Measurements from ENCODE around the gene ZFAND2A.
"Not testable (repeated sequence)": the region's sequence is repeated elsewhere in the genome, so short reads cannot be mapped to it uniquely, and the experiment has no call there.

The ZFAND2A gene

DNA sequence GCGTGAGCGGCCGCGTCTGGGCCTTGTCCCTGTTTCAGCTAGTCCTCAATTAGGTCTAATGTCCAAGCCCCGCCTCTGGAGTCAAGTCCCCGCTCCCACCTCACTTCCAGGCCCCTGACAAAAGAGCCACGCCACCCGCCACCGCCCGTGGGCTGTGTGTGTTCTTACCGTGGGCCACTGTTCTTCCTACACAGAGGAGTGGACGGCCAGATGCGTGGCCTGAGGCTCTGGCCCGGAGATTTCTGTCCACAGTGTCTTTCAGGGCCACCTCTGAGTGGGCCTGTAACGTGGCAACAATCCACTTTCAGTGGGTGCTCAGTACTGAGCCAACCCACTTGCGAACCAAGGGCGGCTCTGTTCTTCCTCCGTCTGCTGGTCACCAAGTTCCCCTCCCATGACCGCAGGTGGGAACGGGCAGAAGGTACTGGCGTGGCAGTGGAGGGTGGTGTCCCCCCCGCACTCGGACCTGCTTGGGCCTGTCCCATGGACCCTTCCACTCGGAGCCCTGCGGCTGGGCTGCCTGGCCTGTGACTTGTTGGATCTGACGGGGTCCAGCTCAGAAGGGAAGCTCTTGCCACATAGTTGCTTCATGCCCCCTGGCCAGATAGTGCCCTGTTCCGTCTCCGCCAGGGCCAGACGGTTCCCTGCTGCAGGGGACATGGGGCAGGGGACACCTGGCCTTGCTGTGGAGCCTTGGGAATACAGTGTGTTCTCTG is 15.0 kb upstream of the ZFAND2A start:
- no peak for DNase-seq

DNA sequence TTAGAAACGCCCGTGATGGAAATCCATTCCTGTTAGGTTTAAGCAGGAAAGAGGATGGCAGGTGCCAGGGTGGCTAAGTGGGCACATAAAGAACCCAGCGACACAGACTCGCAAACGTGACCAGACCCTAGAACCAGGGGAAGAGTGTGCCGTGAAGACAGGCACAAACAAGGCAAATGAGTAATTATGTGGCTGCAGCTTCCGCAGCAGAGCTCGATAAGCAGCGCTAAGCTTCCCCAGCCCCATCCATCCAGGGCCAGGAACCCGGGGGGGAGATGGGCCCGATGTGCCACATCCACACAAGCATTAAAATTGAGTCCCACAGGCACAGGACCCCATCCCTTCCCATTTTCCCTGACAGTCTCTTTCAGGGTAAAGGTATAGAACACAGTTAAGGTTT is 14.0 kb upstream of the ZFAND2A start:
- no peak for DNase-seq

DNA sequence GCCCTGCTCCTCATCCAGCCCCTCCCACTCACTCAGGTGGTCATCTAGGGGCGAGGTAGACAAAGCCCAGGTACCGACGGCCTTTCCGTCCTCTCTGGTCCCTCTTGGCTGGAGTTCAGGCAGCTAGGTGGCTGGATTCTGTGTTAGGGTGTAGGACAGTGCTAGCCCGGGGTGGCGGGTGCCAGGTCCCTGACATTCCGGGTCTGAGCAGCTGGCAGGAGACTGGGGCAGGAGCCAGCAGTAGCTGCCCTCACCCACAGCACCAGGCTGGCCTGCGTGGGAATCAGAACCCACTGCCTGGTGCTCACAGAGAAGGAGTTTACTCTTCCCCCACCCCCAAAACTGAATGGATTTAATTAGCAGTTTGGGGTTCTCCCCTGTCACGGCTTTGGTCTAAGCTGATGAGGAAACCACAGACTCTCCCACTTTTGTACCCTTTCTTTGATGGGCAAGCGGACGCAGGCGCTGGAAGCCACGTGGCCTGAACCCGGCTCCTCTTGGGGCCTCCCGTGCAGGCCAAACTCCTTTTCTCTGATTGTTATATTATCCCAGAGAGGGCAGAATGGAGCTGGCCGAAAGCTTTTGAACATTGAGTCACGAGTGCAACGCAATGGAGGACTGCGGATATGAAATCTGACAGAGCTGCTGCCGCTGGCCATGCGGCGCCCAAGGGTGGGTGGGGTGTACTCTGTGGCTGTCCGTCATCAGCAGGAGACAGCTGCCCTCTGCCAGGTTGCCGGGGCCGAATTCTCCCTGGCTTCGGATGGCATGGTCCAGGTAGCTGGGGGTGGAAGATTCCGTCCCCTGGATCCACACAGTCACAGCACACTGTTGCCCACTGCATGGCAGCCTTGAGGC is 12.9 kb upstream of the ZFAND2A start:
- no peak for DNase-seq

DNA sequence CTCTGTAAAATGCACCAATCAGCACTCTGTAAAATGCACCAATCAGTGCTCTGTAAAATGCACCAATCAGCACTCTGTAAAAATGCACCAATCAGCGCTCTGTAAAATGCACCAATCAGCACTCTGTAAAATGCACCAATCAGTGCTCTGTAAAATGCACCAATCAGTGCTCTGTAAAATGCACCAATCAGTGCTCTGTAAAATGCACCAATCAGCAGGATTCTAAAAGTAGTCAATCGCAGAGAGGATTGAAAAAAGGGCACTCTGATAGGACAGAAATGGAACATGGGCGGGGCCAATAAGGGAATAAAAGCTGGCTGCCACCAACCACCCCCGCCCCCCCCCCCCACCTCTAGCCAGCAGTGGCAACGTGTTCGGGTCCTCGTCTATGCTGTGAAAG is 11.5 kb upstream of the ZFAND2A start:
- peak; percentile 34 for DNase-seq

DNA sequence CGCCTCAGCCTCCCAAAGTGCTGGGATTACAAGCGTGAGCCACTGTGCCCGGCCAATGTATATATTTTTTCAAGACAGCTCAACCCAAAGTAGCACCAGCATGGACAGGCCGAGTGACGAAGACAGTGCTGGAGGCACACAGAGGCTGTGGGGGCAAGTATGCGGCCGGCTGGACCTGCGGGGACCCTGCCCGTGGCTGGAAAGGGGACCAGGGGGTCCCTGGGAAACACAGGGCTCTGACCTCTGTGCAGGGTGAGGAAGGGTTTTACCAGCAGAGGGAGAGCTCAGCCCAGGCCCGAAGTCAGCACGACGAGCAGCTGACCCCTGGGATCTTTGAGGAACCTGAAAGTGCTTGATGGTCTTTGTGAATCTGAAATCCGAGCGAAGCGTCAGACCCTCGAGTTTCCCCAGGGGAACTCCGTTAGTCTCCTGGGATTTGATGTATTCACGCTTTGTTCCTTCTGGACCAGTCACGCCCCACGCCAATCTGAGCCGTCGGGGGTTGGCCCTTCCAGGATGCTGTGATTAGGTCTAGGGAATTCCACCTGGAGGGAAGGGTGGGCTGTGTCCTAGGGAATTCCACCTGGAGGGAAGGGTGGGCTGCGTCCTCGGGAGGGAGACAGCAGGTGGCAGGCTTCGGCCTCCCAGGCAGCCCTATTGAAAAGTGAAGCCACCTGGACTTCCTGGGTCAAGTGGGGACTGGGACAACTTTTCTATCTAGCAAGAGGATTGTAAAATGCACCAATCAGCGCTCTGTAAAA is 10.9 kb upstream of the ZFAND2A start:
- no peak for DNase-seq

DNA sequence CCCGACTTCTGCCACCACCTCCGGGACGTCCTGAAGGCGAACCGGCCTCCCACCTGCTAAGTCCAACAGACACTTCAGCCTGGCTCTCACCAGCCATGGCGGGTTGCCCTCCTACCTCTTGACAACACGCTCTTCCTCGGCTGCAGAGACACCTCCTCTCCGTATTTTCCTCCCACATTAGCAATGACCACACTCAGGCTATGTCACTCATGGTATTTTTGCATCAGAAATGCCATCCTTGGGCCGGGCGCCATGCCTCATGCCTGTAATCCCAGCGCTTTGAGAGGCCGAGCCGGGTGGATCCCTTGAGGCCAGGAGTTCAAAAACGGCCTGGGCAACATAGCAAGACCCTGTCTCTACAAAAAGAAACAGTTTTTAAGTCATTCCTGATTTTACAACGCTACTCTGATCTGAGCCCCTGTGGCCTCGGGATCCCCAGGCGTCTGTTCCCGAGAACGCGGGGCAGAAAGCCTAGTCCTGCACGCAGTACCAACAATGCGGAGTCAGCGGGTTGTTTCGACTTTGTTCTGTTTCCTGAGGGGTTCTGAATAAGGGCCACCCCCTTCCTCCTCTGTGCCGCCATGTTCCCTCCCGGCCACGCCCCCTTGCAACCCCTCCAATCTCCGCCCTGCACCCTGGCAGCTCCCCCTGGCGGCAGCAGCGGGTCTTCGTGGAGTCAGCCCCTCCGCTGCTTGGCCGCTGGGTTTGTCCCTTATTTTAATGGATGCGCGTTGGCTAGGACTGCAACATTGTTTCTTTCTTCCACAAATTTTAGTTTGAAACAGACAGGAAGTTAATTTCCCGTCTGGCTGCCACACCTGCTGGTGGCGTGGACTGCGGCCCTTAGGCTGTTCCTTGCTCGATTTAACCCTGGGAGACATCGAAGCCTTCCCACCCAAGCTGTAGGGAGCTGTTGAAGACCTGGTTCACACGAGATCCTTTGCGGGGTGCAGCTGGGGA is 9.7 kb upstream of the ZFAND2A start:
- DNase-seq = peak; percentile 98

DNA sequence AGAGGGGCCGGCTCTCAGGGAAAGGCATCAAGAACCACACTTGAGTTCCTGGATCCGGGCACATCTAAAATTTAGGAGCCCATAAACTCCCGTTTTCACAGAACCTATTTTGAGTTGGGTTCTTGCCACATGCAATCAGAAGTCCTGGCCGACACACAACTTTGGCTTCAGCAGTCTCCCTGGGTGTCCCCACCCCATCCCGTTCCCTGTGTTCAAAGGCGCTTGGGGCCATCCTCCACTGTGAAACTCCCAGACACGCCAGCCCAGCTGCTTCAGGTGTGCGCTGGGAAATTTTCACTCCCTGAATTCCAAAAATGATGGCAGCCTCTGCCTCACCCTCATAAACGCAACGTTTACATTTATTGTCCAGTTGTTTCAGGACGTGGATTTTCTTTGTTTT is 8.4 kb upstream of the ZFAND2A start:
- DNase-seq = no peak

DNA sequence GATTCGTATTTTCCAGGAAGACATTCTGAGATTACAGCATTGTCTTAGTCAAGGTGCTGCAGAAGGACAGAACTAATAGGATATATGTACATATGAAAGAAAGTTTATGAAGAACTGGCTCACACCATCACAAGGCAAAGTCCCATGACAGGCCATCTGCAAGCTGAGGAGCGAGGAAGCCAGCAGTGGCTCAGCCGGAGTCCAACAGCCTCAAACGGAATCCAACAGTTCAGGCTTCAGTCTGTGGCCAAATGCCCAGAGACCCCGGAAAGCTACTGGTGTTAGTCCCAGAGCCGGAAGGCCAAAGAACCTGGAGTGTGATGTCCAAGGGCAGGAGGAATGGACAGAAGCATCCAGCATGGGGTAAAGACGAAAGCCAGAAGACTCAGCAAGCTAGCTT is 4.4 kb upstream of the ZFAND2A start:
- DNase-seq = no peak

DNA sequence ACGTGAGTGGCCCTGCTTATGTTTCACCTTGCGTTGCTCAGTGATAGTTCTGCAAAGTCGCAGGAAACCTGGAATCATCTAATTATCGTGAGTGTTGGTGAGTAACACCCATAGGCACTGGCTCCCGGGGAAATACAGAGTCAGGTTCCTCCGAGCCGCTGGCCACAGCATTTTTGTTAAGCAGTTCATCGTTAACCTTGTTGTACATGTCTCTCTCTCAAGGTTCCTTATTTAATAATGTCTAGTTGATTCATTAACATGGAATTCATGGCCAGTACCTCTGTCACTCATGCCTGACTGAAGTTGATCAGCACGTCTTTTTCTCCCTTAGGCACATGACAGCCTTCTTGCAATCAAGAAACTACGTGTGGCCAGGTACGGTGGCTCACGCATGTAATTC is 3.1 kb upstream of the ZFAND2A start:
- DNase-seq = no peak

DNA sequence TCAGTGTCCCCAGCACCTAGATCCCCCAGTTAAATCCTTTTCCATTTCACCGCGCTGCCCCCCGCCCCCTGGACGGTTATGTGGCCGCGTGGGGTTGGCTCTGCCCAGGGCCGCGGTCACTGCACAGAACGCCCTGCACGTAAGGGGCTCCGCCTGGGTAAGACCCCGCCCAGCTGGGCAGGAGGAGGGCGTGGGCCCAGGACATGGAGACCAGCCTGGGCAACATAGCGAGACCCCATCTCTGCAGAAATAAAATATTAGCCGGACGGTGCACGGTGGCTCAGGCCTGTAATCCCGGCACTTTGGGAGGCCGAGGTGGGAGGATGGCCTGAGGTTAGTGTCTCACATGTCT is 650 bp upstream of the ZFAND2A start:
- DNase-seq = no peak

DNA sequence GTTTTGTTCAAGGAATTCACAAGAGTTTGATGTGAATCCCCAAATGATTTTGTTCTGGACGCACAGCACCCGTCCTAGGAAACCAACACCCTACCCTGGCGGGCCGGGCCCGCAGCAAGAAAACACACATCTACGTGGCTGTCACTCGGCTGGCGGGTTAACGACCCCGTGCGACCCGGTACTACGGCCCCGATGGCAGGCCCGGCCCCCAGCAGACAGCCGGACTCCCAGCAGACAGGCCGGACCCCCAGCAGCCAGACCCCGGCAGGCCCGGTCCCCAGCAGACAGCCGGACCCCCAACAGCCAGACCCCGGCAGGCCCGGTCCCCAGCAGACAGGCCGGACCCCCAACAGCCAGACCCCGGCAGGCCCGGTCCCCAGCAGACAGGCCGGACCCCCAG is 765 bp downstream of the ZFAND2A start:
- DNase-seq = not testable (repeated sequence)

DNA sequence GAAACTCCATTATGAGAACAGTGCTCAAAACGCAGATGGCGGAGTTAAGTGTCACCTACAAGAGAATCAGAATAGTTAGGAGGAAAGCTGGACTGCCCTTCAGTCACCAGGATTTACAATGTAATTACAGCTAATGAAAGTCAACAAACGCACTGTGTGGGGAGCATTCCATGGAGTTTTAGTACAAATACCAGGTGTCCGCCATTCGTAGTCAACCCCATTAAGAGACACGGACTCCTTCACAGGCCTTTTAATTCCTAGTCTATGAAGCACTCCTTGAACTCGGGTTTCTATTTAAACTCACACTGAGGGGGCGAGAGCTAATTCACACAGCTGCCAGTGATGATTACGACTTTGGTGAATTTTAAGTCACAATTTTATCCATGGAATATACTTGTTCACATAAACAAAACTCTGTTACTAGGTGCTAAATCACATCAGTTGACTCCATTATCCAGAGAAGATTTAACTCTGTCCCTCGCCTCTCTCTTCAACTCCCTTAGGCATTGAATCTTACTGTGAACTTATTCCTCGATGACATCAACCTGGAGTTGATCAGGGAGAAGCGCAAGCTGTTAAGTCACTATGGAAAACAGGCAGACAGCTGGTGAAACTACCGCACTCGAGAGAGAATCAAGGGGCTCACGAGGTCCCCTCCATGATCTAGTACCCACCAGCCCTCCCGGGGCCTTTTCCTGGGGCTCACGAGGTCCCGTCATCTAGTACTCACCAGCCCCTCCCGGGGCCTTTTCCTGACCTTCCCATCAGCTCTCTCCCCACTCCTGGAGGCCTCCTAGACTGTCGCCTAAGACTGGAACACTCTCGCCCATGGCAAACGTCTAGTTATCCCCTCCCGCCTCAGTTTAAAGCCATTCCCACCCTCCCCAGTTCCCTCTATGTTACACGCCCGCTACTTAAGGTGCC is 1.5 kb downstream of the ZFAND2A start:
- no peak for DNase-seq

DNA sequence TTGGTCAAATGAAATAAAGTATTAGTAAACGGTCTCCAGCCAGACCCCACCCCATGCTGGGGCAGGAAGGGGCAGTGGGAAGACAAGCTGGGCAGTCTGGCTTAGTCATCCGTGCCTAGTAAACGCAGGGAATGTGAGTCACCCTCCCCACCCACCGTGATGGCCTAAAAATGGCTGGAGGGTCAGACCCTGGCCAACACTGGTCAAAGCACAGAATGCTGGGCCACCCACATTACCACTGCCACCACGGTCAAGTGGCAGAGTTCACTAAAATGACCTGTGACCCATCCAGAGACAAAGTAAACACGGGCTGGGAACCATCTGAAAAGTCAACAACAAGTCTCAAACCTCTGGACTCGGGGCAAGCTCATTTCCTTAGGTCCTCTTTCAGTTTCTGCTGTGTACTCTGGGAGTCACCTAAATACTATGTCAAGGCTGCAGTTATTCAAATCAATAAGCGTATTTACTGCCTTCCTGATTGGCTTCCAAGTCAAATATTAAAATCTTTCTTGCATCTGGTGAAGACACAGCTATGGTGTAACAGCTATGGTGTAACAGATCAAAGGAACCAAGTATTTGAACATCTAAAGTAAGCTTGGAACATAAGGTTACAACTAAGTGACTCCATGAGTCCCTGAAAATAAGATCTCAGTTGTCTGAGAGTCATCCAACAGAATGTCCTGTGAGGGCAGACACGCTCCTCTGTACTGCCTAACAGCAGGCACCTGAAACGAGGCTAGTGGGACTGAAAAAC is 3.0 kb downstream of the ZFAND2A start:
- DNase-seq = no peak

DNA sequence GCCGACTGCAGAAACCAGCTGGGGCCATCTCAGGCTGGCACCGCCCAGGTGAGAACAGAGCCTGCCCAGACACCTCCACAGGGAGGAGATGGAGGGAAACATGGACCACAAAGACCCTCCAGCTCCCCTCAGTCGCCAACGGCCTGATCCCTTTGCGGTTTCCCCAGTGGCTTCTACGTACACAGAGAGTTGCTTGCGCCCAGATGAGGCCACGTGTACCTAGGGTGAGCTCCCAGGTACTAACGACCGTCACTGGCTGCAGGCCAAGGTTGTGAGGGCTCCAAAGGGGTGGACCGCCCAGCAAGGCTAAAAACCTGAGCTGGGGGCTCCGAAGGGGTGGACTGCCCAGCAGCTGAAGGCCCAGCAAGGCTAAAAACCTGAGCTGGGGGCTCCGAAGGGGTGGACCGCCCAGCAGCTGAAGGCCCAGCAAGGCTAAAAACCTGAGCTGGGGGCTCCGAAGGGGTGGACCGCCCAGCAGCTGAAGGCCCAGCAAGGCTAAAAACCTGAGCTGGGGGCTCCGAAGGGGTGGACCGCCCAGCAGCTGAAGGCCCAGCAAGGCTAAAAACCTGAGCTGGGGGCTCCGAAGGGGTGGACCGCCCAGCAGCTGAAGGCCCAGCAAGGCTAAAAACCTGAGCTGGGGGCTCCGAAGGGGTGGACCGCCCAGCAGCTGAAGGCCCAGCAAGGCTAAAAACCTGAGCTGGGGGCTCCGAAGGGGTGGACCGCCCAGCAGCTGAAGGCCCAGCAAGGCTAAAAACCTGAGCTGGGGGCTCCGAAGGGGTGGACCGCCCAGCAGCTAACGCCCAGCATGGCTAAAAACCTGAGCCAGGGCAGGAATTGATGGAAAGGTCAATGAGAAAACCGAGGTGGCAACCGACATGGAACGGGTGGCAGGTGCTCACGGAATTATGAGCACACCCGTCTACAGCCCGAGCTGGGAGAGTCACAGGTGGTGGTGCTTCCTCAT is 3.9 kb downstream of the ZFAND2A start:
- DNase-seq = not testable (repeated sequence)

DNA sequence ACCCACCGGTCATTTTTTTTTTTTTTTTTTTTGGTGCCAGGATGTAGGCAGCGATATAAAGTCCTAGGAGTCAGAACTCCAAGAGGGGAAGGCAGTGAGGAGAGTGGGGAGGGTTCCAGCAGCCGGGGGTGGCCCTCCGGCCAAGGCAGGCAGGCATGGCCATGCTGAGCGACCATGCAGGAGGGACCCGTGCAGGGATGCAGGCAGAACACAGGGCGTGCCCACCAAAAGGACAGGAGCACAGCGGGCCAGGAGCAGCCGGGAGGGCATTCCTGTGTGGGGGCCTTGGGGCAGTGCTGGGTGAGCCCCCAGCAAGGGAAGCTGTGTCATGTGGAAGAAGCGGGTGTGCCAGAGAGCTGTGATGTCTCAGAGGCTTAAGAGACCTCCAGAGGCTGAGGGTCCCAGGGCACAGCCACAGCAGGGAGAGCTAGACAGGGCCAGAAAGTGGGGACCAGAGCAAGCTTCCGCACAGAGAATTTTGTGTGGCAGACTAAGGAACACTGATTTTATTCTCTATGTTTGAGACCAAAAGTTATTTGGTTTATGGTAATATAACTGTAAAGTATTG is 5.7 kb downstream of the ZFAND2A start:
- no peak for DNase-seq

DNA sequence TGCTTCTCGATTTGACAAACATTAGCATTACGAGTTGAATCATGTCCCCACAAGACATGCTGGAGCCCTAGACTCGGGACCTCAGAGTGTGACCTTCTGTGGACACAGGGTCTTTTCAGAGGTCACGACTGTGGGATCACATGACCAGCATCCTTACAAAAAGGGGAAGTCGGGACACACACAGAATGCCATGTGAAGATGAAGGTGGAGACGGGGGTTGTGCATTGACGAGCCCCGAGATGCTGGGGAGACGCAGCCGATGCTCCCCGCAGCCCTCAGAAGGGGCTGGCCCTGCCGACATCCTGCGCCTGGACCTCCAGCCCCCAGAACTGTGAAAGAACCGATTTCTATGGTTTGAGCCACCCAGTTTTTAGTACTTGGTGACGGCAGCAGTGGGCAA is 7.5 kb downstream of the ZFAND2A start:
- no peak for DNase-seq

DNA sequence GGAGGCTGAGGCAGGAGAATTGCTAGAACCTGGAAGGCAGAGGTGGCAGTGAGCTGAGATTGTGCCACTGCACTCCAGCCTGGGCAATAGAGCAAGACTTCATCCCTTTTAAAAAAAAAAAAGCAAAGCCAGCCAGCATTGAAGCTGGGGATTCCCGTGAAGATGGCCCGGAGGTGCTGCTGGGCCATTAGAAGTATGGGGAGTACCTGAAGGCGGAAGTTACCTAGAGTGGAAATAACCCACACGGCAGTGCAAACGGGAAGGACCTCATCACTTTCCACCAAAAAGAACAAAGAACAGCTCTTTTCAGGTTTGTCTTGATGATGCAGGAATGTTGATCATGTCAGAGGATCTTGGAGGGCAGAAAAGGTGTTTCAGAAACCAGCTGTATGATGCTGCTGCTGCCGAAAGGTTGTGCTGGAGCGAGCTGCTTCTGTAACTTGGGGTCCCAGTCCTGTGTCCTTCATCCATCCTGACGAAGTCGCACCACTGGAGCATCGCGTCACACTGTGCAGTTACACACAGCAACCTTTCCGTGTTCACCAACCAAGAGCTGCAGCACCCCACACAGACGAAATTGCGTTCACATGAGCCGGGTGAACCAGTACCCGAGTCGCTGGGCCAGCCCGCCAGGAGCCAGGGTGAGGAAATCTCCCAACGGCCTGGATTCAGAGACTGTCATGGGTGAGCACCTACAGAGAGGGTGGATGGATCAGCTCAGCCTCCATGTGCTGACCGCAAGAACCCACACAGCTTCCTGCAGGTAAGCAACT is 8.2 kb downstream of the ZFAND2A start:
- DNase-seq = no peak

DNA sequence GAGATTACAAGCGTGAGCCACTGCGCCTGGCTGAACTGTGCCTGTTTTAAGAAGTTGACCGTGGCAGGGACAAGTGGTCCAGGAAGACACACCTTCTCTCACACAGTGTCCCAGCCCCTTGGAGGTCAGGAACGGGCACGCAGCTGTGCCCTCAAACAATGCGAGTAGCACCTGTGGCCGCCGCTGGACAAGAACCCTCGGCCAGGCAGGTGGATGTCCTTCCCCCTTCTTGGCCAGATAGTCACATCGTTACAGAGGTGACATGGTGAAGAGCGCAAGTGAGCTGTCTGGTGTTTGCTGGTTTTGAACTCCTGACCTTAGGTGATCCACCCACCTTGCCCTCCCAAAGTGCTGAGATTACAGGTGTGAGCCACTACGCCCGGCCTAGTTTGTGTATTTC is 8.8 kb downstream of the ZFAND2A start:
- no peak for DNase-seq
